Heart right ventricle (tissue), 16 donors: ENCODE data around the gene L3MBTL1. TPM values are rescaled to one million over a fixed set of nuclear protein-coding genes. Genes with fewer than 3 reads are reported as not detected.

Experiments
- ATAC-seq, 8 donors: fragments of 200-7000 bp; cut with Tn5 transposase; one replicate each; pipeline ENCODE4 v1.9.1; 2020; ENCODE audit warnings: mild to moderate bottlenecking in 8 of 8, moderate library complexity in 8 of 8, moderate number of reproducible peaks in 1 of 8
- DNase-seq, 2 donors: peaks; one replicate each; pipeline ENCODE4 v3.0.0-alpha.2; 2020
- H3K27ac ChIP-seq, 10 donors: fragments of 200-600 bp; sonication (generic) in 2 of 10; one replicate each; pipeline versions ENCODE4 v1.5.0 to v1.8.0; 2020 to 2022; ENCODE audit warnings: mild to moderate bottlenecking in 3 of 10
- H3K27me3 ChIP-seq, 7 donors: fragments of 200-600 bp; one replicate each; pipeline ENCODE4 v1.8.0; 2021 to 2022; ENCODE audit warnings: mild to moderate bottlenecking in 2 of 7
- H3K36me3 ChIP-seq, 9 donors: fragments of 200-600 bp; sonication (generic) in 1 of 9; one replicate each; pipeline versions ENCODE4 v1.5.0 to v1.8.0; 2020 to 2022; ENCODE audit warnings: mild to moderate bottlenecking in 2 of 9
- H3K4me1 ChIP-seq, 9 donors: fragments of 200-600 bp; sonication (generic) in 1 of 9; one replicate each; pipeline versions ENCODE4 v1.5.0 to v1.8.0; 2020 to 2022; ENCODE audit warnings: mild to moderate bottlenecking in 4 of 9
- H3K4me3 ChIP-seq, 10 donors: fragments of 200-600 bp; sonication (generic) in 2 of 10; one replicate each; pipeline versions ENCODE4 v1.5.0 to v1.8.0; 2020 to 2022; ENCODE audit warnings: mild to moderate bottlenecking in 7 of 10, moderate library complexity in 2 of 10
- H3K9me3 ChIP-seq, 11 donors: fragments of 200-600 bp in 10 of 11; sonication (generic) in 2 of 11; one replicate each; pipeline versions ENCODE4 v1.5.0 to v1.8.0; 2013 to 2022; ENCODE audit warnings: mild to moderate bottlenecking in 2 of 11, control low read depth in 1 of 11, moderate library complexity in 1 of 11
- CTCF ChIP-seq, 9 donors: fragments of 200-600 bp; sonication (generic) in 2 of 9; IDR thresholded peaks; one replicate each; pipeline versions ENCODE4 v1.5.0 to v1.8.0; 2021 to 2022; ENCODE audit warnings: antibody characterized with exemption in 9 of 9, mild to moderate bottlenecking in 5 of 9, moderate library complexity in 1 of 9
- WGBS, 2 donors: extraction: QIAGEN DNeasy Blood & Tissue Kit; methylation state at CpG; one replicate each; pipeline ENCODE4 v1.1.7; 2013; ENCODE audit warnings: inconsistent platforms in 1 of 2; 5-methylcytosine and 5-hydroxymethylcytosine counted together
- intact Hi-C, 10 donors: fragments of 100-400 bp; cut with DNase I; formaldehyde crosslinking; loops; one replicate each; pipeline versions ENCODE4 v1.11.1 to v1.14.2; 2022
- polyA plus RNA-seq, 2 donors: library from polyadenylated mRNA; stranded (reverse); fragments of 200-250 nt; gene quantifications; one replicate each; pipeline ENCODE4 v1.2.3, GENCODE V29; 2013
- total RNA-seq, 10 donors: library from RNA; stranded (reverse); fragmentation: NEBNext Ultra II Directional in 3 of 10; extraction: Animal tissue kit (Norgen Biotek cat#: 25700) in 3 of 10; gene quantifications; one replicate each; pipeline versions ENCODE4 v1.2.1 to v1.2.4, GENCODE V29; 2021 to 2023
- donor health status: Arrhythmogenic right ventricular cardiomyopathy.
- donor health status: ischemic (EF 13 %, LVEDD 7.1; RV severe dilation, severe dysfunction).
- donor health status: healthy with polysubstance abuse.
- donor health status: DM: no; HTN: yes; CAD: no.
- donor health status: DM: no; HTN: no; CAD: no.
- donor health status: ischemic (EF 25% LVEDD 6.9; RV normal size, moderate dysfunction).
- donor health status: ischemic (EF 25% LVEDD 5.7; RV mildly dilated, moderate dysfunction).
- donor health status: healthy.
- donor health status: DM: yes; HTN: yes; CAD: no.
- donor health status: Ischemic cardiomyopathy.
- donor health status: ischemic (EF 35%, LVEDD 5.7; RV mildly dilated, moderate dysfunction).
- donor health status: nonischemic (EF 11% LVEDD 7.7; RV severe dilation, severe dysfunction).
- donor health status: DM: yes; HTN: yes; CAD: no.
- donor health status: PGD.
- donor health status: ischemic (EF 29% LVEDD 5.4; RV normal size, mild dysfunction).
- donor health status: nonischemic (EF 23%, LVEDD 6.1; RV moderate dilation, normal function).

L3MBTL1 gene
- total and polyA plus RNA-seq, 12 donors = 1.2 to 9.0 (median 4.9) TPM

- DNase-seq (no peak), ATAC-seq (no peak)
- Histone ChIP-seq H3K9me3 (peaks cover 0 to 20% (median 0%) of the 10 kb centered on the region in 11 donors), H3K4me1 (peaks cover 0 to 8% (median 0%) of the 10 kb centered on the region in 9 donors), H3K27me3 (no peaks in the 10 kb centered on the region), H3K36me3 (no peaks in the 10 kb centered on the region), H3K4me3 (no peak overlapping the region), H3K27ac (no peak overlapping the region)
- TF ChIP-seq CTCF (IDR thresholded peaks at IDR 0.05) = no peak
- intact Hi-C loops = no loop called here
- 97 to 100% methylated on average over 1 of the region's 1 CpG for WGBS, 2 donors
Observed at GRCh38 chr20:43520074-43520630, 12.7 kb downstream of the L3MBTL1 start.

DNA sequence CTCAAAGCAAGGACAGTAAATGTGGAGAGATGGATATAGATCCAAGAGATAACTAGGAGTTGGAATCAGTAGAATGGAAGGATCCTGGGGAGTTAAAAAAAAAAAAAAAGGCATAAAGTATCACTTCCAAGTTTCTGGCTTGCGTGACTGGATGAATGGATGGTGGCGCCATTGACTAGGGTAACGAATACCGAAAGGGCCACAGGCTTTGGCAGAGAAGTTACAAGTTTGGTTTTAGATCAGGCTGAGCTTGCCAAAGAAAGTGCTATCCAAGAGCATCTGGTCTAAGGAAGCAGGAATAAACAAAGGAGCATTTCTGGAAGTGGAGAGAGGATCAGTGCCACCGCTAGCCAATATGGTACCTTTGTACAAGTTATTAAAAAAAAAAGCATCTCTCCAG is 17.5 kb downstream of the L3MBTL1 start:
- 78 to 88% methylated on average over 5 of the region's 5 CpGs for WGBS, 2 donors
- no peaks in the 10 kb centered on the region for H3K36me3 ChIP-seq
- intact Hi-C loops = no loop called here

DNA sequence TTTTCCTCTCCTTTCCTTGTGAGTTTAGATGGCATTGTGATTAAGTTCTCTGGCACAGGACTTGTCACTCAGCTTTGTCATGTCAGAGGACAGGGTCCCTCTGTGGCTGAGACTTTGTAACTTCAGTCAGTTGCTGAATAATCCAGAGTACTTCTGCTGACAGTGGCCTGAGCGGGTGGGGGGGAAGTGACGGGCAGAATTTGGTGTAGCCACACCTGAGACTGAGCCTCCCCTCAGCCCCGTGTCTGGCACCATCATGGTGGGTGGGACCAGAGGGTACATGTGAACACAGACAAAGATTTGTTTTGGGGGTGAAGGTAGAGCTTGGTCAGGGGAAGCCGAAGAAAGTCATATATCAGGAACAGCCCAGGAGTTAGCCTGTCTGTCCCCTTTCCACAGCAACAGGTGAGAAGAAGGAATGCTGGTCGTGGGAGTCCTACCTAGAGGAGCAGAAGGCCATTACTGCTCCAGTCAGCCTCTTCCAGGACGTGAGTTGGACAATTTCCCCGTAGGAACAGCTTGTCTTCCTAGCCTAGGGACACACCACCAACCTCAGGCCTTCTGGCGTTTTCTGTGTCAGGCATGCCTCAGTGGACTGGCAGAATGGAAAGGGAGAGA is 20.9 kb downstream of the L3MBTL1 start:
- Histone ChIP-seq H3K27me3 (no peaks in the 10 kb centered on the region), H3K36me3 (no peaks in the 10 kb centered on the region), H3K4me1 (no peaks in the 10 kb centered on the region), H3K4me3 (no peak overlapping the region), H3K9me3 (peaks cover 0 to 7% (median 0%) of the 10 kb centered on the region in 11 donors), H3K27ac (no peak overlapping the region)
- intact Hi-C loops = no loop called here
- WGBS, 2 donors = 84% methylated on average over 8 of the region's 8 CpGs
- DNase-seq (no peak), ATAC-seq (no peak)
- TF ChIP-seq CTCF (IDR thresholded peaks at IDR 0.05) = no peak

More for the DNA sequence above, 17.5 kb downstream of the L3MBTL1 start:
- no peak for TF ChIP-seq CTCF (IDR thresholded peaks at IDR 0.05)
- H3K27ac ChIP-seq = no peak overlapping the region
- no peaks in the 10 kb centered on the region for H3K27me3 ChIP-seq
- ATAC-seq (no peak), DNase-seq (no peak)
- H3K4me1 ChIP-seq = no peaks in the 10 kb centered on the region
- H3K4me3 ChIP-seq = no peak overlapping the region
- peaks cover 0 to 14% (median 0%) of the 10 kb centered on the region in 11 donors for H3K9me3 ChIP-seq

- Histone ChIP-seq H3K4me1 (no peaks in the 10 kb centered on the region), H3K9me3 (peaks cover 0 to 6% (median 0%) of the 10 kb centered on the region in 11 donors), H3K4me3 (no peak overlapping the region), H3K36me3 (no peaks in the 10 kb centered on the region), H3K27me3 (no peaks in the 10 kb centered on the region), H3K27ac (no peak overlapping the region)
- DNase-seq (no peak), ATAC-seq (no peak)
- 91 to 92% methylated on average over 5 of the region's 5 CpGs for WGBS, 2 donors
- intact Hi-C loops = no loop called here
- TF ChIP-seq CTCF (IDR thresholded peaks at IDR 0.05) = no peak
Observed at GRCh38 chr20:43529051-43529450, 21.6 kb downstream of the L3MBTL1 start.
